NCI-H2081 treated with DMSO at 0.1 percent for 48 hours (cell line): ENCODE data around the gene GARRE1.

Experiments
- DNase-seq: peaks from one replicate; lab custom pipeline; 2025; lab: John Stamatoyannopoulos, UW

GARRE1 gene

GRCh38 chr19:34298891-34299520, 44.7 kb downstream of the GARRE1 start:
- no peak for DNase-seq

- no peak for DNase-seq
Measured at GRCh38 chr19:34299576-34299975, 45.2 kb downstream of the GARRE1 start.

GRCh38 chr19:34300380-34300779, 46.0 kb downstream of the GARRE1 start:
- no peak for DNase-seq

- no peak for DNase-seq
Measured at GRCh38 chr19:34300962-34301361, 46.6 kb downstream of the GARRE1 start.
